GM21825 (cell line): Measurements from ENCODE around the gene CALM1.

Source experiments
- ATAC-seq: cut with Tn5 transposase; IDR thresholded peaks from one replicate; pipeline ENCODE4 v1.9.1; 2021; ENCODE audit warnings: mild to moderate bottlenecking, moderate library complexity; ENCODE audit not compliant: unreplicated experiment

Gene CALM1

GRCh38 chr14:90440021-90440451 lies 43.2 kb downstream of the CALM1 start:
- no peak for ATAC-seq

- ATAC-seq, result no peak
Observed at GRCh38 chr14:90440592-90440991, 43.8 kb downstream of the CALM1 start.

- ATAC-seq, result no peak
Observed at GRCh38 chr14:90442388-90442787, 45.6 kb downstream of the CALM1 start.

GRCh38 chr14:90443161-90444076 lies 46.6 kb downstream of the CALM1 start:
- ATAC-seq, result no peak

GRCh38 chr14:90444077-90444696 lies 47.4 kb downstream of the CALM1 start:
- ATAC-seq, result no peak

- no peak for ATAC-seq
Observed at GRCh38 chr14:90445011-90445410, 48.2 kb downstream of the CALM1 start.

- ATAC-seq, result no peak
Observed at GRCh38 chr14:90446405-90446804, 49.6 kb downstream of the CALM1 start.

- no peak for ATAC-seq
Observed at GRCh38 chr14:90447720-90448497, 51.1 kb downstream of the CALM1 start.

- ATAC-seq, result no peak
Observed at GRCh38 chr14:90449411-90449810, 52.6 kb downstream of the CALM1 start.

GRCh38 chr14:90450151-90450550 lies 53.3 kb downstream of the CALM1 start:
- ATAC-seq, result no peak

GRCh38 chr14:90450667-90451066 lies 53.8 kb downstream of the CALM1 start:
- no peak for ATAC-seq

GRCh38 chr14:90451443-90451842 lies 54.6 kb downstream of the CALM1 start:
- ATAC-seq, result no peak

GRCh38 chr14:90451961-90452360 lies 55.1 kb downstream of the CALM1 start:
- ATAC-seq, result no peak

- no peak for ATAC-seq
Observed at GRCh38 chr14:90452366-90452765, 55.5 kb downstream of the CALM1 start.

GRCh38 chr14:90453401-90453951 lies 56.6 kb downstream of the CALM1 start:
- ATAC-seq, result no peak

- ATAC-seq, result no peak
Observed at GRCh38 chr14:90454041-90455000, 57.5 kb downstream of the CALM1 start.

- no peak for ATAC-seq
Observed at GRCh38 chr14:90455100-90455571, 58.3 kb downstream of the CALM1 start.

- no peak for ATAC-seq
Observed at GRCh38 chr14:90456551-90456950, 59.7 kb downstream of the CALM1 start.

GRCh38 chr14:90457186-90457585 lies 60.4 kb downstream of the CALM1 start:
- ATAC-seq, result no peak
